Measurements from ENCODE around the gene KCNH1.

DNA sequence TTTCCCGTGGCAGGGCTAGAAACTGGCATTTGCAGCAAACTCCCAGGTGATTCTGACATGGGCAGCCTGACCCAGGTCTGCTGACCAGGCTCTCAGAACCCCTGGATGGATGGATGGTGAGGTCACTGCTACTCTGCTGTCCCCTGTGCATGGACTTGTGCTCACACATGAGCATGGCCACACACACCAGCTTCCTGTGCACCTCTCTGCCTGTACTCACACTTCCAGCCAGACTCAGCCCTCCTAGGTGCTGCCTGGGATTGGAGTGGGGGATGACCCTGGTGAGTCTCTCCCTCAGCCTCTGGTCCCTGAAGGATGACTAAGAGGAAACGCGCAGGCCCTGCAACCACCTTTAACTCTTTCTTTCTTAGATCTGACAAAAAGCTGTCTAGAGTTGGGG, 444.1 kb downstream of the KCNH1 start:
- TF ChIP-seq EZH2 (IDR thresholded peaks at IDR 0.05; ENCODE audit: insufficient read depth, poor library complexity, severe bottlenecking): no peak
- no peak for TF ChIP-seq EZH2phosphoT487 (IDR thresholded peaks at IDR 0.05; ENCODE audit: insufficient read depth, low read depth)

Data from GM23248 (cell line).